Measurements from ENCODE around the gene TFPT. TPM values are rescaled to one million over a fixed set of nuclear protein-coding genes. Genes with fewer than 3 reads are reported as not detected.

TFPT gene
- total and polyA plus RNA-seq, 9 donors, result 2.4 to 18.3 (median 12.8) TPM

DNA sequence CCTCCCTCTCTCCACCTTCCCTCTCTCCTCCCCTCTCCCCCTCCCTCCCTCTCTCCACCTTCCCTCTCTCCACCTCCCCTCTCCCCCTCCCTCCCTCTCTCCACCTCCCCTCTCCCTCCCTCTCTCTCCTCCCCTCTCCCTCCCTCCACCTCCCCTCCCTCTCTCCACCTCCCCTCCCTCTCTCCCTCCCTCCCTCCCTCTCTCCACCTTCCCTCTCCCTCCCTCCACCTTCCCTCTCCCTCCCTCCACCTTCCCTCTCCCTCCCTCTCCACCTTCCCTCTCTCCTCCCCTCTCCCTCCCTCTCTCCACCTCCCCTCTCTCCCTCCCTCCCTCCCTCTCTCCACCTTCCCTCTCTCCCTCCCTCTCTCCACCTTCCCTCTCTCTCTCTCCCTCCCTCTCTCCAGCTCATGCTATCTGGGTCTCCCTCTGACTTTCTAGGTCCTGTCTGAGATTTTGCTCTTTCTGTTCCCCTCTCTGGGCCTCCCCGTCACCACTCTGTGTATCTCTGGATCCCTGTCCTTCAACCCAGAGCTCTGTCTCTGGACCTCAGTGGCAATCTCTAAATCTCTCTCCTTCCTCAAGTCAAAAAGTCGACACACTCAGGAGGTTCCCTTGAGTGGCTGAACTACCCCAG lies 18.6 kb upstream of the TFPT start:
- Histone ChIP-seq H3K27ac (no peak overlapping the region), H3K4me3 (no peak overlapping the region), H3K4me1 (ENCODE audit: insufficient read depth) (peaks cover 2% of the 10 kb centered on the region), H3K9me3 (no peaks in the 10 kb centered on the region), H3K36me3 (no peaks in the 10 kb centered on the region), H3K27me3 (no peaks in the 10 kb centered on the region)
- no peak for TF ChIP-seq EP300 (IDR thresholded peaks at IDR 0.05)
- WGBS, 3 donors, result 50 to 61% (median 60%) methylated on average over 2 of the region's 2 CpGs
- intact Hi-C loops (cut with DNase I), result no loop called here
- no peak for DNase-seq

DNA sequence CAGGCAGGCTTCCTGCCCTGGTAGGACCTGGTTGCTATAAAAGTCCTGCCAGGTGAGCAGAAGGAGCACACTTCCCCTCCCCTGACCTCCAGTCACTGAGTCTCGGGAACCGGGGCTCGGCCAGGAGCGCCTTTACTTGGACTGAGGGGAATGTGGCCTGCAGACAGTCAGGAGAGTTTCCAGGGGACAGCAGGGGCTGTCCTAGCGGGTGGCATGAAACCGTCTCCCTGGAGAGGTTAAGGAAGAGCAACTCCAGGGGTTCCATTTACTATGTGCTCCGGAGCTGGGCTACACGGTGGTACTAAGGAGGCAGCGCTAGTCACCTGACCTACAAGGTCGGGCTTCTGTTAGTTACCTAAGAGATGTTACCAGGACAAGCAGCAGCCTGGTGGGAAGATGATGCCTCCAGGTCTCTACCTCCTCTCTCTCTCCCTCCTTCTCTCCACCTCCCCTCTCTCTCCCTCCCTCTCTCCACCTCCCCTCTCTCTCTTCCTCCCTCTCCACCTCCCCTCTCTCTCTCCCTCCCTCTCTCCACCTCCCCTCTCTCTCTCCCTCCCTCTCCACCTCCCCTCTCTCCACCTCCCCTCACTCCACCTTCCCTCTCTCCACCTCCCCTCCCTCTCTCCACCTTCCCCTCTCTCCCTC lies 18.0 kb upstream of the TFPT start:
- Histone ChIP-seq H3K27ac (no peak overlapping the region), H3K4me3 (no peak overlapping the region), H3K36me3 (no peaks in the 10 kb centered on the region), H3K27me3 (no peaks in the 10 kb centered on the region), H3K4me1 (ENCODE audit: insufficient read depth) (no peaks in the 10 kb centered on the region), H3K9me3 (no peaks in the 10 kb centered on the region)
- TF ChIP-seq EP300 (IDR thresholded peaks at IDR 0.05) (no peak), POLR2A (IDR thresholded peaks at IDR 0.05) (no peak)
- TF ChIP-seq, protein P1, sequence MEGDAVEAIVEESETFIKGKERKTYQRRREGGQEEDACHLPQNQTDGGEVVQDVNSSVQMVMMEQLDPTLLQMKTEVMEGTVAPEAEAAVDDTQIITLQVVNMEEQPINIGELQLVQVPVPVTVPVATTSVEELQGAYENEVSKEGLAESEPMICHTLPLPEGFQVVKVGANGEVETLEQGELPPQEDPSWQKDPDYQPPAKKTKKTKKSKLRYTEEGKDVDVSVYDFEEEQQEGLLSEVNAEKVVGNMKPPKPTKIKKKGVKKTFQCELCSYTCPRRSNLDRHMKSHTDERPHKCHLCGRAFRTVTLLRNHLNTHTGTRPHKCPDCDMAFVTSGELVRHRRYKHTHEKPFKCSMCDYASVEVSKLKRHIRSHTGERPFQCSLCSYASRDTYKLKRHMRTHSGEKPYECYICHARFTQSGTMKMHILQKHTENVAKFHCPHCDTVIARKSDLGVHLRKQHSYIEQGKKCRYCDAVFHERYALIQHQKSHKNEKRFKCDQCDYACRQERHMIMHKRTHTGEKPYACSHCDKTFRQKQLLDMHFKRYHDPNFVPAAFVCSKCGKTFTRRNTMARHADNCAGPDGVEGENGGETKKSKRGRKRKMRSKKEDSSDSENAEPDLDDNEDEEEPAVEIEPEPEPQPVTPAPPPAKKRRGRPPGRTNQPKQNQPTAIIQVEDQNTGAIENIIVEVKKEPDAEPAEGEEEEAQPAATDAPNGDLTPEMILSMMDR (IDR thresholded peaks at IDR 0.05), result no peak
- 50 to 58% (median 52%) methylated on average over 10 of the region's 10 CpGs for WGBS, 3 donors
- DNase-seq, result no peak
- intact Hi-C loops (cut with DNase I), result no loop called here

DNA sequence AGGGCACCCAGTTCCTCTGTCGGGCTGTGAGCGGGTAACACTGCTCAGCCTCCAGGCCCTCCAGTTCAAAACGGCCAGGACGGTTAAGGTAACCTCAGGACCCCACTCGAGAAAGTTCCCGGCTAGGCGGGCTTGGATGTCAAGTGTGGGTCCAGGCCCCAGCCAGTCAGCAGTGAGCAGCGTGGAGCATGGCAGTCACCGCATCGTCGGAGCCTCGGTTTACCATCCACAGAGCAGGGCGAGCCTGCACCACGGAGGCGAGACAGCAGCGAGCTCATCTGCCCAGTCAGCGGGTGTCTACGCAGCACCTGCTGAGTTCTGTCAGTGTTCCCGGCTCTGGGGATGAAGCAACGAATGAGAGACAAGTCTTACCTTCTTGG lies 14.2 kb upstream of the TFPT start:
- Histone ChIP-seq H3K9me3 (no peaks in the 10 kb centered on the region), H3K4me3 (no peak overlapping the region), H3K36me3 (no peaks in the 10 kb centered on the region), H3K27me3 (no peaks in the 10 kb centered on the region), H3K4me1 (ENCODE audit: insufficient read depth) (no peaks in the 10 kb centered on the region), H3K27ac (no peak overlapping the region)
- no peak for DNase-seq
- WGBS, 3 donors, result 93 to 95% (median 94%) methylated on average over 4 to 20 of the region's 20 CpGs
- intact Hi-C loops (cut with DNase I), result no loop called here
- TF ChIP-seq, protein P1 (IDR thresholded peaks at IDR 0.05), result no peak
- TF ChIP-seq EP300 (IDR thresholded peaks at IDR 0.05) (no peak), POLR2A (IDR thresholded peaks at IDR 0.05) (no peak)

DNA sequence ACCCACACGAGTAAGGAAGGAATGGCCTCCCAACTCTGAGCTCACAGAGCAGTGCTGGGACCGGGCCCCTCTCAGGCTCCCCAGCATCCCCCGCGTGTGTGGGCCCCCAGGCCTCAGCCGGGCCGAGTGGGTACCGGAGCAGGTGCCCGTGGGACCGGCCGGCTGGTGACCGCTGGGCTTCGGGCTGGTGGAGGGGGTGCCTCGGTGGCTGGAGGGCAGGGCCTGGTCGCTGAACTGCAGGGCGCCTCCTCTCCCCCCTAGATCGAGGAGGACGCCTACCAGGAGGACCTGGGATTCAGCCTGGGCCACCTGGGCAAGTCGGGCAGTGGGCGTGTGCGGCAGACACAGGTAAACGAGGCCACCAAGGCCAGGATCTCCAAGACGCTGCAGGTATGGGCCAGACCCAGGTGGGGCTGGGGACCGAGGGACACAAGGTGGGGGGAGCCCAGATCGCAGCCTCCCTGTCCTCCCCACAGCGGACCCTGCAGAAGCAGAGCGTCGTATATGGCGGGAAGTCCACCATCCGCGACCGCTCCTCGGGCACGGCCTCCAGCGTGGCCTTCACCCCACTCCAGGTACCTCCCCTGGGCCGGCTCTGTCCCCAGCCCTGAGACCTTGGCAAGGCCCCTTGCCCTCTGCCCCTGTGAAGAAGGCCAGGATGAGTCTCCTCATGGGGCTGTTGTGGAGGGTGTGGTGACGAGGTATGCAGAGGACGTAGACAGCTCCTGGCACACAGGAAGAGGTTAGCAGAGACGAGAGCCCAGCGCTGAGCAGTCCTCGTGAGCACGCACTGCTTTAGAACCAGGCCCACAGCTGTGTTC lies 13.5 kb upstream of the TFPT start:
- intact Hi-C loops (cut with DNase I), result no loop called here

More for the DNA sequence above, 13.5 kb upstream of the TFPT start:
- Histone ChIP-seq H3K4me3 (no peak overlapping the region), H3K27ac (no peak overlapping the region), H3K27me3 (no peaks in the 10 kb centered on the region), H3K4me1 (ENCODE audit: insufficient read depth) (no peaks in the 10 kb centered on the region), H3K36me3 (no peaks in the 10 kb centered on the region), H3K9me3 (no peaks in the 10 kb centered on the region)
- whole genome bisulfite sequencing, 3 donors, result 93 to 95% (median 93%) methylated on average over 40 to 41 of the region's 41 CpGs
- no peak for DNase-seq
- TF ChIP-seq EP300 (IDR thresholded peaks at IDR 0.05) (no peak), POLR2A (IDR thresholded peaks at IDR 0.05) (no peak)
- TF ChIP-seq, protein P1 (IDR thresholded peaks at IDR 0.05), result no peak

All from ovary (tissue), 9 donors.